ENCODE measurements around the gene HCFC1R1. TPM values are rescaled to one million over a fixed set of nuclear protein-coding genes. Genes with fewer than 3 reads are reported as not detected.
"Not testable (repeated sequence)": the region's sequence is repeated elsewhere in the genome, so short reads cannot be mapped to it uniquely, and the experiment has no call there.

The HCFC1R1 gene
- total RNA-seq, 1 donor from 2014 or later = 15.5 TPM

GRCh38 chr16:3057181-3058138 lies 33.7 kb upstream of the HCFC1R1 start:
- DNase-seq (ENCODE audit: low spot score in 2 of 2) (no peak), FAIRE-seq (no peak)

GRCh38 chr16:3056336-3057180 lies 32.8 kb upstream of the HCFC1R1 start:
- DNase-seq (ENCODE audit: low spot score in 2 of 2) (no peak), FAIRE-seq (no peak)

DNA sequence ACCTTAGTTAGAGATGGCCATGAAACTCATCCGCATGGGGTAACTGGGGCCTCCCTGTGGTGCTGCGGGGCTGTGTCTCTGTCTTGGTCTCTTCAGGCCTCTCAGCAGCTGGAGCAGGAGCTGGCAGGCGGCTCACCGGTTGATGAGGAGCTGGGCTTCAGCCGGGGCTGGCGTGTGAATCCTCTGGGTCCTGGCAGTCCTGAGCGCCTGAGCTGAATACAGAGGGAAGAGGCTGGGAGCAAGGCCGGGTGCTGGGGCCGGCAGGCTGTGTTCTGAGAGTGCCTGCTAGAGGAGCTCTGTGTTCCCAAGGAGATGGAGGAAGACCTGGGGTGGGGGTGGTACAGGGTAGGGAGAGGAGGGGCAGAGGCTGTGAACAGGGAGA lies 32.0 kb upstream of the HCFC1R1 start:
- not testable (repeated sequence) for DNase-seq (ENCODE audit: low spot score in 2 of 2); FAIRE-seq

GRCh38 chr16:3054965-3055733 lies 31.4 kb upstream of the HCFC1R1 start:
- no peak for DNase-seq (ENCODE audit: low spot score in 2 of 2)
- FAIRE-seq = no peak

- DNase-seq (ENCODE audit: low spot score in 2 of 2); FAIRE-seq: not testable (repeated sequence)
Observed at GRCh38 chr16:3053330-3053710, 29.6 kb upstream of the HCFC1R1 start.

GRCh38 chr16:3052571-3053329 lies 29.0 kb upstream of the HCFC1R1 start:
- FAIRE-seq; DNase-seq (ENCODE audit: low spot score in 2 of 2): not testable (repeated sequence)

DNA sequence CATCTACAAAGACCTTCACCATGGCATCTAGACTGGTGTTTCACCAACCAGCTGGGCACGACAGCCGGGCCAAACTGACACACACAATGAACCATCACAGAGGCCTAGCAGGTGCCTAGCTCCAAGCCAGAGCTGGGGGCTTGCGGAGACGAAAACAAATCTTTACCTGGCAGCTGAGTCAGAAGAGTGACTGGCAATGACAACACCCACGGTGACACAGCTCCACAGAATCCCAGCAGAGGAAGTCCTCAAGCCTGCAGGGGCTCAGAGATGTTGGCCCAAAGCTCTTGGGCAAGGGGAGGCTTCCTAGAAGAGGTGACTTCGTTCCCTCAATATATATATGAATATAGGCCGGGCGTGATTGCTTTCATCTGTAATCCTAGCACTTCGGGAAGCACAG lies 27.8 kb upstream of the HCFC1R1 start:
- DNase-seq (ENCODE audit: low spot score in 2 of 2) = no peak
- FAIRE-seq = no peak

DNA sequence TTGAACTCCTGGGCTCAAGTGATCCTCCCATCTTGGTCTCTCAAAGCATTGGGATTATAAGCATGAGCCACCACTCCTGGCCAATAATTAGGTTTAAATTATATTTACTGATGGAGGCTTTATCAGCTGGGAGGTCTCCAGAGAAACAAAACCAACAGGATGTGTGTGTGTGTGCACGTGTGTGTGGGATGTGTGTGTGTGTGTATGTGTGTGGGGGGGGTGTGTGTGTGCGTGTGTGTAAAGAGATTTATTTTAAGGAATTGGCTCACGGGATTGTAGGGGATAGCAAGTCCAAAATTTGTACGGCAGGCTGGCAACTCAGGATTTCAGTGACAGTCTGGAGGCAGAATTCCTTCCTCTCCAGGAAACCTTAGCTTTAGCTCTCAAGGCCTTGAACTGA lies 27.3 kb upstream of the HCFC1R1 start:
- DNase-seq (ENCODE audit: low spot score in 2 of 2) = no peak
- no peak for FAIRE-seq

GRCh38 chr16:3050487-3050886 lies 26.7 kb upstream of the HCFC1R1 start:
- DNase-seq (ENCODE audit: low spot score in 2 of 2) = no peak
- no peak for FAIRE-seq

- no peak for FAIRE-seq
- DNase-seq (ENCODE audit: low spot score in 2 of 2) = no peak
Observed at GRCh38 chr16:3049921-3050481, 26.3 kb upstream of the HCFC1R1 start.

DNA sequence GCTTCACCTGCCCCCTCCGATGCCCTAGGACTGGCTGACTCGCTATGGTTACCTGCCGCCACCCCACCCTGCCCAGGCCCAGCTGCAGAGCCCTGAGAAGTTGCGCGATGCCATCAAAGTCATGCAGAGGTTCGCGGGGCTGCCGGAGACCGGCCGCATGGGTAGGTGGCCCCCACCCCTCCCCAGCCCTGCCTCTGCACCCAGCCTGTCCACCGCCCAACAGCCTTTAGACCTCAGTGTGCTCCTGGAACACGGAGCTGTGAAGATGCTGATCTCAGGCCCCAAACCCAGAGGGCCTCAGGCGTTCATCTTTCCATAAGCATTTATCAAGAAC lies 23.6 kb upstream of the HCFC1R1 start:
- FAIRE-seq = no peak

GRCh38 chr16:3046641-3047386 lies 23.1 kb upstream of the HCFC1R1 start:
- DNase-seq (ENCODE audit: low spot score in 2 of 2) (peak; percentile 19 to 44), FAIRE-seq (no peak)

More for the DNA sequence above, 23.6 kb upstream of the HCFC1R1 start:
- no peak for DNase-seq (ENCODE audit: low spot score in 2 of 2)

GRCh38 chr16:3045758-3046640 lies 22.3 kb upstream of the HCFC1R1 start, which contains the start of gene MMP25:
Gene MMP25, plus strand, starts transcription at chr16:3046561. Its CDS starts 357 bp downstream, at chr16:3046918.
- DNase-seq (ENCODE audit: low spot score in 2 of 2) = peak in 1 of 2 donors; percentile 53
- FAIRE-seq = no peak

DNA sequence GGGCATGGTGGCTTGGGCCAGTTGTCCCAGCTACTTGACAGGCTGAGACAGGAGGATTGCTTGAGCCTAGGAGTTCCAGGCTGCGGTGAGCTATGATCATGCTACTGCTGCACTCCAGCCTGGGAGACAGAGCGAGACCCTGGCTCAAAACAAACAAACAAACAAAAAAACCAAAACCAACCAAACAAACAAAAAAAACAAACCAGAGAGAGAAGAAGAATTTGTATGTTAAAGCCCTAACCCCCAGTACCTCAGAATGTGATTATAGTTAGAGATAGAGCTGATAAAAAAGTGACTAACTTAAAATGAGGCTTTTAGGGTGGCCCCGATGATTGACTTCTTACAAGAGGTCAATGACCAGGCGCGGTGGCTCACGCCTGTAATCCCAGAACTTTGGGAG lies 21.0 kb upstream of the HCFC1R1 start:
- no peak for FAIRE-seq

GRCh38 chr16:3042376-3042775 lies 18.6 kb upstream of the HCFC1R1 start:
- no peak for DNase-seq (ENCODE audit: low spot score in 2 of 2)
- FAIRE-seq = no peak

More for the DNA sequence above, 21.0 kb upstream of the HCFC1R1 start:
- no peak for DNase-seq (ENCODE audit: low spot score in 2 of 2)

DNA sequence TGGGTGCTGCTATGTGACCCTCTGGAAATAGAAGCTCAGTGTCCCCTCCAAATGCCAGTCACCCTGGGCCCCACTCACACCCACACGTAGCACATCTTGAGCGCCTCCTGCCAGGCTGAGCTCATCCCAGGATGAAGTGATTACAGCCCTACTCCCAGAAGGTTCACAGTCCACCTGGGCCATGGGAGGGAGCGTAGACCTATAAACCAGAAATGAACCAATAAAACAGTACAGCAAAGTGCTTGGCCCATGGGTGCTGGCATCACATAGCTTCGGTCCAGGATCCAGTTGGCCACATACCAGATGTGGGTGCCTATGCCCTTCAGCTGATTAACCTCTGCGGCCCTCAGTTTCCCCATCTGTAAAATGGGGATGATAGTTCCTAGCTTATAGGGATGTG lies 15.2 kb upstream of the HCFC1R1 start:
- DNase-seq (ENCODE audit: low spot score in 2 of 2) (no peak), FAIRE-seq (no peak)

GRCh38 chr16:3038256-3038655 lies 14.5 kb upstream of the HCFC1R1 start:
- DNase-seq (ENCODE audit: low spot score in 2 of 2) = no peak
- no peak for FAIRE-seq
